Activated CD4-positive, alpha-beta T cell treated with anti-CD3 and anti-CD28 coated beads, Interleukin-2, amount 10 ng/mL, durations not matched to agents 24 days and 14 days (primary cell): ENCODE measurements around the gene IQGAP2. TPM values are rescaled to one million over a fixed set of nuclear protein-coding genes. Genes with fewer than 3 reads are reported as not detected.
A peak's percentile ranks its signal among the peaks of the same experiment; 100 is the strongest.

Experiments used
- DNase-seq: peaks from one replicate; pipeline ENCODE4 v3.0.0; 2022
- H3K27ac Mint-ChIP-seq: one replicate; pipeline ENCODE4 v1.8.0; 2022; ENCODE audit warnings: mild to moderate bottlenecking, mixed read lengths
- H3K27me3 Mint-ChIP-seq: one replicate; pipeline ENCODE4 v1.8.0; 2022; ENCODE audit warnings: mixed read lengths
- H3K36me3 Mint-ChIP-seq: one replicate; pipeline ENCODE4 v1.8.0; 2022; ENCODE audit warnings: low read depth, mild to moderate bottlenecking, mixed read lengths
- H3K4me1 Mint-ChIP-seq: one replicate; pipeline ENCODE4 v1.8.0; 2021; ENCODE audit warnings: mixed read lengths
- H3K4me3 Mint-ChIP-seq: one replicate; pipeline ENCODE4 v1.8.0; 2022; ENCODE audit warnings: mild to moderate bottlenecking, moderate library complexity, mixed read lengths
- H3K9me3 Mint-ChIP-seq: one replicate; pipeline ENCODE4 v1.8.0; 2021; ENCODE audit warnings: mixed read lengths
- intact Hi-C: fragments of 100-400 bp; cut with micrococcal nuclease; formaldehyde crosslinking; loops from one replicate; pipeline ENCODE4 v1.15.1; 2023
- total RNA-seq: library from RNA; stranded (reverse); gene quantifications from 2 replicates; pipeline ENCODE4 v1.2.3, GENCODE V29; 2022

The IQGAP2 gene
- total RNA-seq, 1 donor from 2014 or later: 37.3 TPM

DNA sequence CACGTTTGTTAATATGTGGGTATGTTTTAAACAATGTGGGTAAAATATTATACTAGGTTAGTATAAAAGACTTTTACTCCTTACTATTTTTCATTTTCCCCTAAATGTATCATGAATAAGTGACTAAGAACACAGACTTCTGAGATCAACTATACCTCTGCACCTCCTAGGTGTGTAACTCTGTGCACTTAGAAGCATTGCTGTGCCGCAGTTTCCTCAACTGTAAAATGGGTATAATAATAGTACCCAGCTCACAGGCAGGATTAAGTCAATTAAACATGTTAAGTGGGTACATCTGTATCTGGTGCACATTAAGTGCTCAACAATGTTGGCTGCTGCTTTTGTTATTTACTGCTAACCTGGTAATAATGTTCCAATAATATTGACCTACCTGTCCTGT is 291.2 kb downstream of the IQGAP2 start:
- Mint-ChIP-seq H3K36me3 (peaks cover 47% of the 10 kb centered on the region), H3K27ac (no peak overlapping the region), H3K4me3 (no peak overlapping the region), H3K4me1 (peaks cover 25% of the 10 kb centered on the region), H3K9me3 (no peaks in the 10 kb centered on the region), H3K27me3 (no peaks in the 10 kb centered on the region)
- no peak for DNase-seq
- intact Hi-C loops: loop anchor here (5.0 kb wide), 2 partner anchors 42 to 292 kb away; partner anchors contain the start of gene IQGAP2

DNA sequence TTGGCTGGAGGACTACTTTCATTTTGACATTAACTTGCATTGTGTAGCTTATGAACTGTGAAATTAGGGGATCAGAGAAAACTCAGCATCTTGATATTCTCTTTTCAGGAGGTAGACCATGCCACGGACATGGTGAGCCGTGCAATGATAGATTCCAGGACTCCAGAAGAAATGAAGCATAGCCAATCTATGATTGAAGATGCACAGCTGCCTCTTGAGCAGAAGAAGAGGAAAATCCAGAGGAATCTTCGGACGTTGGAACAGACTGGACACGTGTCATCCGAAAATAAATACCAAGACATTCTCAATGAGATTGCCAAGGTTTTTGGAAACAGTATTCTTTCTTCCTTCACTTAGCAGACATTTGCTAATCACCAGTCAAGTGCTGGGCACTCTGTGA is 292.3 kb downstream of the IQGAP2 start:
- Mint-ChIP-seq H3K27ac (no peak overlapping the region), H3K4me3 (no peak overlapping the region), H3K27me3 (no peaks in the 10 kb centered on the region)

DNA sequence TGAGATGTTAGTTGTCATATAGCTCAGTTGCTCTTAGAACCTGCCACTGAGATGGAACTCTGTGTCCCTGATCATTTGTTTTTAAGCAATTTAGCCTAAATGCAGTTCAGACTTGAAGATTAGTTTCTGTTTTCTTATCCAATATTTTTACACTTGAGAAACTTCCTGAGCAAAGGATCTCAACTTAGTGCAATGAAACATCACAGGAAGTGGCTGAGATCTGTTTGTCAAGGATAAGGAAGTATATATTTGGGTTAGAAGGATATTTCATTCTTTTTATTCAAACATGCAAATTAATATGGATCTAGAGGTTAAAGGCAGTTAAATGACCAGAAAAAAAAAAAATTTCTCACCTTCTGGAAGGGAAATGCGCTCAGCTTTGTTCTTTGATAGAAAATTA is 293.2 kb downstream of the IQGAP2 start:
- no peaks in the 10 kb centered on the region for H3K27me3 Mint-ChIP-seq
- H3K4me1 Mint-ChIP-seq: peaks cover 19% of the 10 kb centered on the region
- peaks cover 44% of the 10 kb centered on the region for H3K36me3 Mint-ChIP-seq
- intact Hi-C loops: no loop called here
- H3K9me3 Mint-ChIP-seq: no peaks in the 10 kb centered on the region
- no peak overlapping the region for H3K27ac Mint-ChIP-seq
- no peak overlapping the region for H3K4me3 Mint-ChIP-seq
- DNase-seq: no peak

More for the DNA sequence above, 292.3 kb downstream of the IQGAP2 start:
- intact Hi-C loops: no loop called here
- DNase-seq: no peak
- H3K36me3 Mint-ChIP-seq: peaks cover 40% of the 10 kb centered on the region
- no peaks in the 10 kb centered on the region for H3K9me3 Mint-ChIP-seq
- H3K4me1 Mint-ChIP-seq: peaks cover 23% of the 10 kb centered on the region

DNA sequence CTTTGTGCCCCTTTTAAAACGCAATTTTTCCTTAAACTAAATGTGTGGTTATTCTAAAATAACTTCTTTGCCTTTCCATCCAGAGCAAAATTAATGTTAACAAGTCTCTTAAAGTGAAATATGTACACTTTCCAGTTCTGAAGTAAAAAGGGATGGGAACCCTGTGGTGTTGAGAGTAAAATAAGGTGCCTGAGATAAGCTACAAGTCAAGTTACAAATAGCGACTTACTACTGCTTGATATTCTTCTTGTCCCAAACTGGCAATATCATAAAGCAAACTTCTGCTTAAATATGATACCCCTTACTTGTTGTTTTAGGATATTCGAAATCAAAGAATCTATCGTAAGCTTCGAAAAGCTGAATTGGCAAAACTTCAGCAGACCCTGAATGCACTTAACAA is 294.6 kb downstream of the IQGAP2 start:
- no peaks in the 10 kb centered on the region for H3K27me3 Mint-ChIP-seq
- H3K27ac Mint-ChIP-seq: no peak overlapping the region
- peaks cover 53% of the 10 kb centered on the region for H3K36me3 Mint-ChIP-seq
- intact Hi-C loops: no loop called here
- H3K4me3 Mint-ChIP-seq: no peak overlapping the region
- H3K9me3 Mint-ChIP-seq: no peaks in the 10 kb centered on the region
- DNase-seq: no peak
- H3K4me1 Mint-ChIP-seq: peaks cover 9% of the 10 kb centered on the region

GRCh38 chr5:76700571-76700970 is 297.5 kb downstream of the IQGAP2 start:
- Mint-ChIP-seq H3K4me3 (no peak overlapping the region), H3K4me1 (peaks cover 3% of the 10 kb centered on the region), H3K9me3 (no peaks in the 10 kb centered on the region), H3K27ac (no peak overlapping the region), H3K27me3 (no peaks in the 10 kb centered on the region), H3K36me3 (peaks cover 42% of the 10 kb centered on the region)
- no peak for DNase-seq
- intact Hi-C loops: no loop called here

- Mint-ChIP-seq H3K4me1 (peaks cover 2% of the 10 kb centered on the region), H3K27ac (no peak overlapping the region), H3K27me3 (no peaks in the 10 kb centered on the region), H3K36me3 (peaks cover 39% of the 10 kb centered on the region), H3K9me3 (no peaks in the 10 kb centered on the region), H3K4me3 (no peak overlapping the region)
- DNase-seq: no peak
- intact Hi-C loops: no loop called here
These were observed 298.2 kb downstream of the IQGAP2 start for GRCh38 chr5:76701298-76701697.

GRCh38 chr5:76703707-76704106 is 300.6 kb downstream of the IQGAP2 start:
- H3K4me1 Mint-ChIP-seq: peaks cover 2% of the 10 kb centered on the region
- peaks cover 34% of the 10 kb centered on the region for H3K36me3 Mint-ChIP-seq
- no peak overlapping the region for H3K4me3 Mint-ChIP-seq

GRCh38 chr5:76704131-76704663 is 301.1 kb downstream of the IQGAP2 start:
- Mint-ChIP-seq H3K4me1 (peaks cover 2% of the 10 kb centered on the region), H3K36me3 (peaks cover 30% of the 10 kb centered on the region), H3K27me3 (no peaks in the 10 kb centered on the region), H3K9me3 (no peaks in the 10 kb centered on the region), H3K27ac (no peak overlapping the region), H3K4me3 (no peak overlapping the region)
- no peak for DNase-seq
- intact Hi-C loops: no loop called here

More at GRCh38 chr5:76703707-76704106, 300.6 kb downstream of the IQGAP2 start:
- no peaks in the 10 kb centered on the region for H3K27me3 Mint-ChIP-seq
- DNase-seq: no peak
- intact Hi-C loops: no loop called here
- no peaks in the 10 kb centered on the region for H3K9me3 Mint-ChIP-seq
- H3K27ac Mint-ChIP-seq: no peak overlapping the region

- Mint-ChIP-seq H3K36me3 (peaks cover 28% of the 10 kb centered on the region), H3K27me3 (no peaks in the 10 kb centered on the region), H3K27ac (no peak overlapping the region), H3K9me3 (no peaks in the 10 kb centered on the region), H3K4me1 (peaks cover 3% of the 10 kb centered on the region), H3K4me3 (no peak overlapping the region)
- intact Hi-C loops: no loop called here
- DNase-seq: no peak
These were observed 302.5 kb downstream of the IQGAP2 start for GRCh38 chr5:76705574-76705973.

- no peak for DNase-seq
- H3K27me3 Mint-ChIP-seq: peaks cover 12% of the 10 kb centered on the region
- peaks cover 18% of the 10 kb centered on the region for H3K4me1 Mint-ChIP-seq
- no peaks in the 10 kb centered on the region for H3K9me3 Mint-ChIP-seq
- H3K27ac Mint-ChIP-seq: no peak overlapping the region
- peaks cover 6% of the 10 kb centered on the region for H3K36me3 Mint-ChIP-seq
- H3K4me3 Mint-ChIP-seq: no peak overlapping the region
- intact Hi-C loops: loop anchor here (2.0 to 10.0 kb wide), 2 partner anchors 17 to 105 kb away; no protein-coding TSS in a partner anchor
These were observed 306.7 kb downstream of the IQGAP2 start for GRCh38 chr5:76709762-76710161.

DNA sequence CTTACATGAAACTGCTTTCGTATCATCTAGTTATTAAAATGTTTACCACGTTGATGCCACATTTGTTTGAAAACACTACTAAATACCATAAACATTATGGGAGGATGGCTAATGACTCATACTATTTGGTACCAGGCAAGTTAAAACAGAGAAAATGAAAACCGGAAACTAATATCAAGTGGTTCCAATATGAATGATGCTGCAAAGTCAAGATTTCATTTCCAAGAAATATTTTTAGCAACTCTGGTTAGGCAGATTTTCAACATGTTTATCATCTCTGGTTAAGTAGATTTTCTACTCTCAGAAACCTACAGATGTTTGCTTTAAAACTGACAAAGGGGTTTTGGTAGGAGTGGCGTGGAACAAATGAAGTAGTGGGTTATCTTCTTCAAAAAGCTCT is 307.9 kb downstream of the IQGAP2 start:
- no peak for DNase-seq
- Mint-ChIP-seq H3K4me1 (peaks cover 21% of the 10 kb centered on the region), H3K4me3 (no peak overlapping the region), H3K27ac (peak overlapping the region; percentile 57), H3K27me3 (peaks cover 15% of the 10 kb centered on the region), H3K36me3 (peaks cover 4% of the 10 kb centered on the region), H3K9me3 (no peaks in the 10 kb centered on the region)
- intact Hi-C loops: loop anchor here (1.0 to 10.0 kb wide), 3 partner anchors 18 to 106 kb away; no protein-coding TSS in a partner anchor

- peak; percentile 73 for DNase-seq
- intact Hi-C loops: loop anchor here (10.0 kb wide), 1 partner anchor 110 kb away; no protein-coding TSS in a partner anchor
- H3K36me3 Mint-ChIP-seq: no peaks in the 10 kb centered on the region
- H3K4me3 Mint-ChIP-seq: peak overlapping the region; percentile 88
- H3K27ac Mint-ChIP-seq: peak overlapping the region; percentile 41
- H3K9me3 Mint-ChIP-seq: no peaks in the 10 kb centered on the region
- H3K27me3 Mint-ChIP-seq: peaks cover 26% of the 10 kb centered on the region
- peaks cover 30% of the 10 kb centered on the region for H3K4me1 Mint-ChIP-seq
These were observed 311.8 kb downstream of the IQGAP2 start for GRCh38 chr5:76714751-76715485.

DNA sequence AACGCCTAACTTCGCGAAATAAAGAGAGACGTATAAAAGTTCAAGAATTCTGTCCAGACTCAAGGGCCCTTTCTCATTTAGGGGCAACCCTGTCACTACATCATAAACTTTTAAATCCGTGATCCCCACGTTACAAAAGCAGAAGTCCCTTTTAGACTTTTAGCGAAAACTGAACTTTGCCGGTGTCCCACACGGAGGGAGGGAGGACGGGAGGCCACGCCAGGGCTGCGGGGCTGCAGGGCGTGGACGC is 312.3 kb downstream of the IQGAP2 start:
- Mint-ChIP-seq H3K36me3 (no peaks in the 10 kb centered on the region), H3K27ac (peak overlapping the region; percentile 41), H3K4me3 (peak overlapping the region; percentile 88), H3K4me1 (peaks cover 30% of the 10 kb centered on the region), H3K27me3 (peaks cover 26% of the 10 kb centered on the region), H3K9me3 (no peaks in the 10 kb centered on the region)
- intact Hi-C loops: loop anchor here (10.0 kb wide), 1 partner anchor 111 kb away; no protein-coding TSS in a partner anchor
- DNase-seq: peak; percentile 74

DNA sequence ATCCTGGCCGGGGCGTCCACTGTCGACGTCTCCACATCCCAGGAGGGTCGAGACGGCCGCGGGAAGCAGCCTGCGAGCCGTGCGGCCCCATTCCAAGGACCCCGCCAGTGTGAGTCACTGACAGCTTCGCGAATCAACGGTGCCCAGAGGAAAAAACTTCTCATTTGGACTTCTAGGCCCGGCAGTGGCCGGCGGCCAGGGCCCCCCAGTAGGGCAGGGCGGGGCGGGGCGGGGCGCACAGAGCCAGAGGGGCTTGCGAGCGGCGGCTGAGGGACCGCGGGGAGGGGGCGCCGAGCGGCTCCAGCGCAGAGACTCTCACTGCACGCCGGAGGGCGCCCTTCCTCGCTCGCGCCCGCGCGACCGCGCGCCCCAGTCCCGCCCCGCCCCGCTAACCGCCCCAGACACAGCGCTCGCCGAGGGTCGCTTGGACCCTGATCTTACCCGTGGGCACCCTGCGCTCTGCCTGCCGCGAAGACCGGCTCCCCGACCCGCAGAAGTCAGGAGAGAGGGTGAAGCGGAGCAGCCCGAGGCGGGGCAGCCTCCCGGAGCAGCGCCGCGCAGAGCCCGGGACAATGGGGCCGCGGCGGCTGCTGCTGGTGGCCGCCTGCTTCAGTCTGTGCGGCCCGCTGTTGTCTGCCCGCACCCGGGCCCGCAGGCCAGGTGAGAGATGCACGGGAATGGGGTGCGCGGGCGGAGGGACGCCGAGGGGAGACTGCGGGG is 312.8 kb downstream of the IQGAP2 start, which contains the start of gene F2R:
F2R (plus strand) TSS at position 391 of the 720 bp plus-strand sequence; CDS start at position 573, 182 bp downstream.
- H3K27ac Mint-ChIP-seq: peak within 1 kb of the TSS; percentile 67
- H3K4me3 Mint-ChIP-seq: peak within 1 kb of the TSS; percentile 88
- peaks cover 25% of the 10 kb centered on the region for H3K4me1 Mint-ChIP-seq

More for the DNA sequence above, 312.8 kb downstream of the IQGAP2 start, which contains the start of gene F2R:
- Mint-ChIP-seq H3K27me3 (peaks cover 26% of the 10 kb centered on the region), H3K9me3 (no peaks in the 10 kb centered on the region), H3K36me3 (no peaks in the 10 kb centered on the region)
- peak; percentile 86 for DNase-seq
- intact Hi-C loops: loop anchor here (1.0 to 10.0 kb wide), 3 partner anchors 23 to 111 kb away; no protein-coding TSS in a partner anchor
